ENCODE results near the gene EREG. TPM values are rescaled to one million over a fixed set of nuclear protein-coding genes. Genes with fewer than 3 reads are reported as not detected.

The EREG gene
- total and polyA plus RNA-seq, 4 donors: 0.51 TPM; not detected in 3

DNA sequence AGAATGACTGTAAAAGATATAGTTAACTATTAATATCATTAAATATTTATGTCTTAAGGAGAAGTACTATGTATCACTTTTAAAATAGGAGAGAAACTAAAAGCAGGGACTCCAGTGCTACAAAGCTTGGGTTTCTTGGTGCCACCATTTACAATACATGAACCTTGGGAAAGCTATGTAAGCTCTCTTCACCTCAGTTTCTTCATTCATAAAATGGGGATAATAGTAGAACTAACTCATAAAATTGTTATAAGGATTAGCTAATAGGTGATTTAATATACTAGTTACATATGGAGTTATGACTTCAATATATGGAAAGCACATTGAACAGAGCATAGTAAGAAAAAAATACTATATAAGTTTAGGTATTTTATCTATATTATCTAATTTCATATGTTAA lies 33.0 kb upstream of the EREG start:
- no peak overlapping the region for H3K4me3 ChIP-seq (ENCODE audit: low read depth in 1 of 3, low read length in 3 of 3)
- DNase-seq (ENCODE audit: low spot score): no peak
- no peaks in the 10 kb centered on the region for H3K36me3 ChIP-seq (ENCODE audit: control insufficient read depth in 4 of 4, insufficient read depth in 3 of 4, low read depth in 1 of 4, low read length in 3 of 4)
- H3K27ac ChIP-seq (ENCODE audit: low read depth in 1 of 2, low read length in 2 of 2): no peak overlapping the region
- no peaks in the 10 kb centered on the region for H3K27me3 ChIP-seq (ENCODE audit: control insufficient read depth in 4 of 4, insufficient read depth in 4 of 4, low read length in 3 of 4)
- H3K4me1 ChIP-seq (ENCODE audit: control insufficient read depth in 4 of 4, insufficient read depth in 4 of 4, low read length in 3 of 4): no peaks in the 10 kb centered on the region
- H3K9ac ChIP-seq (ENCODE audit: low read depth in 1 of 2, low read length in 2 of 2): no peak overlapping the region
- no peak for TF ChIP-seq SP1 (IDR thresholded peaks at IDR 0.05)
- TF ChIP-seq, protein P1, sequence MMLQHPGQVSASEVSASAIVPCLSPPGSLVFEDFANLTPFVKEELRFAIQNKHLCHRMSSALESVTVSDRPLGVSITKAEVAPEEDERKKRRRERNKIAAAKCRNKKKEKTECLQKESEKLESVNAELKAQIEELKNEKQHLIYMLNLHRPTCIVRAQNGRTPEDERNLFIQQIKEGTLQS (IDR thresholded peaks at IDR 0.05): no peak
- peaks cover 0 to 4% (median 0%) of the 10 kb centered on the region in 4 donors for H3K9me3 ChIP-seq (ENCODE audit: control insufficient read depth in 4 of 4, low read length in 3 of 4)

DNA sequence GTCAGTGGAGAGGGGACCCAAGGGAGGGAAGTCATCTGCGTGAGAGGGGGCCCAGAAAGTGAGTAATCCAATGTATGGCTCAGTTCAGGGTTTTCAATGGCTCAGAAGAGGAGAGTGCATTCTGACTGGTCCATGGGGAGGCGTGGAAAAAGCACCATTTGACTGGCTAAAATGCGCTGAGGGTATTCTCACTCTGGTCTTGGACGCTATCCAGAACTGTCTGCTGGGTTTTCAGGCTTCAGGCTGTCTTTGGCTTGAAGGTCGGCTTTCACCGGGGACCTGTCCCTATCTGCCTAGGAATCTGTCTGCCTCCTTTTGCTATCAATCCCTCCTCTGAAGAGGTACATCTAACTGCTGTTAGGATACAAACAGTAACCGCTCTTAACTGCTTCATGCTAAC lies 30.3 kb upstream of the EREG start:
- TF ChIP-seq, protein P2, sequence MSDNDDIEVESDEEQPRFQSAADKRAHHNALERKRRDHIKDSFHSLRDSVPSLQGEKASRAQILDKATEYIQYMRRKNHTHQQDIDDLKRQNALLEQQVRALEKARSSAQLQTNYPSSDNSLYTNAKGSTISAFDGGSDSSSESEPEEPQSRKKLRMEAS (IDR thresholded peaks at IDR 0.05): no peak
- TF ChIP-seq, protein P1 (IDR thresholded peaks at IDR 0.05): no peak
- TF ChIP-seq YY1 (IDR thresholded peaks at IDR 0.05) (no peak), FOXA2 (IDR thresholded peaks at IDR 0.05) (no peak), JUND (IDR thresholded peaks at IDR 0.05) (no peak), NR2F2 (IDR thresholded peaks at IDR 0.05) (no peak), RXRA (IDR thresholded peaks at IDR 0.05) (no peak), TAF1 (conservative IDR thresholded peaks at IDR 0.05) (no peak), EGR1 (IDR thresholded peaks at IDR 0.05; ENCODE audit: low read depth in 2 of 2) (no peak), GABPA (IDR thresholded peaks at IDR 0.05 in 1 of 2, conservative IDR thresholded peaks at IDR 0.05 in 1 of 2) (no peak), HNF4G (IDR thresholded peaks at IDR 0.05) (no peak)
- TF ChIP-seq, protein P3, sequence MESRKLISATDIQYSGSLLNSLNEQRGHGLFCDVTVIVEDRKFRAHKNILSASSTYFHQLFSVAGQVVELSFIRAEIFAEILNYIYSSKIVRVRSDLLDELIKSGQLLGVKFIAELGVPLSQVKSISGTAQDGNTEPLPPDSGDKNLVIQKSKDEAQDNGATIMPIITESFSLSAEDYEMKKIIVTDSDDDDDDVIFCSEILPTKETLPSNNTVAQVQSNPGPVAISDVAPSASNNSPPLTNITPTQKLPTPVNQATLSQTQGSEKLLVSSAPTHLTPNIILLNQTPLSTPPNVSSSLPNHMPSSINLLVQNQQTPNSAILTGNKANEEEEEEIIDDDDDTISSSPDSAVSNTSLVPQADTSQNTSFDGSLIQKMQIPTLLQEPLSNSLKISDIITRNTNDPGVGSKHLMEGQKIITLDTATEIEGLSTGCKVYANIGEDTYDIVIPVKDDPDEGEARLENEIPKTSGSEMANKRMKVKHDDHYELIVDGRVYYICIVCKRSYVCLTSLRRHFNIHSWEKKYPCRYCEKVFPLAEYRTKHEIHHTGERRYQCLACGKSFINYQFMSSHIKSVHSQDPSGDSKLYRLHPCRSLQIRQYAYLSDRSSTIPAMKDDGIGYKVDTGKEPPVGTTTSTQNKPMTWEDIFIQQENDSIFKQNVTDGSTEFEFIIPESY (IDR thresholded peaks at IDR 0.05): no peak
- TF ChIP-seq, protein P4, sequence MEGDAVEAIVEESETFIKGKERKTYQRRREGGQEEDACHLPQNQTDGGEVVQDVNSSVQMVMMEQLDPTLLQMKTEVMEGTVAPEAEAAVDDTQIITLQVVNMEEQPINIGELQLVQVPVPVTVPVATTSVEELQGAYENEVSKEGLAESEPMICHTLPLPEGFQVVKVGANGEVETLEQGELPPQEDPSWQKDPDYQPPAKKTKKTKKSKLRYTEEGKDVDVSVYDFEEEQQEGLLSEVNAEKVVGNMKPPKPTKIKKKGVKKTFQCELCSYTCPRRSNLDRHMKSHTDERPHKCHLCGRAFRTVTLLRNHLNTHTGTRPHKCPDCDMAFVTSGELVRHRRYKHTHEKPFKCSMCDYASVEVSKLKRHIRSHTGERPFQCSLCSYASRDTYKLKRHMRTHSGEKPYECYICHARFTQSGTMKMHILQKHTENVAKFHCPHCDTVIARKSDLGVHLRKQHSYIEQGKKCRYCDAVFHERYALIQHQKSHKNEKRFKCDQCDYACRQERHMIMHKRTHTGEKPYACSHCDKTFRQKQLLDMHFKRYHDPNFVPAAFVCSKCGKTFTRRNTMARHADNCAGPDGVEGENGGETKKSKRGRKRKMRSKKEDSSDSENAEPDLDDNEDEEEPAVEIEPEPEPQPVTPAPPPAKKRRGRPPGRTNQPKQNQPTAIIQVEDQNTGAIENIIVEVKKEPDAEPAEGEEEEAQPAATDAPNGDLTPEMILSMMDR (IDR thresholded peaks at IDR 0.05; ENCODE audit: low read depth, low read length, missing input control): no peak
- H3K27ac ChIP-seq (ENCODE audit: low read depth in 1 of 2, low read length in 2 of 2): no peak overlapping the region
- no peak overlapping the region for H3K9ac ChIP-seq (ENCODE audit: low read depth in 1 of 2, low read length in 2 of 2)
- DNase-seq (ENCODE audit: low spot score): no peak
- H3K9me3 ChIP-seq (ENCODE audit: control insufficient read depth in 4 of 4, low read length in 3 of 4): peaks cover 0 to 4% (median 0%) of the 10 kb centered on the region in 4 donors
- H3K4me1 ChIP-seq (ENCODE audit: control insufficient read depth in 4 of 4, insufficient read depth in 4 of 4, low read length in 3 of 4): no peaks in the 10 kb centered on the region
- H3K4me3 ChIP-seq (ENCODE audit: low read depth in 1 of 3, low read length in 3 of 3): no peak overlapping the region
- no peaks in the 10 kb centered on the region for H3K36me3 ChIP-seq (ENCODE audit: control insufficient read depth in 4 of 4, insufficient read depth in 3 of 4, low read depth in 1 of 4, low read length in 3 of 4)
- WGBS: 89% methylated on average over 7 of the region's 7 CpGs
- H3K27me3 ChIP-seq (ENCODE audit: control insufficient read depth in 4 of 4, insufficient read depth in 4 of 4, low read length in 3 of 4): no peaks in the 10 kb centered on the region
